ENCODE measurements around the gene NEUROD1.

Gene NEUROD1

GRCh38 chr2:181684454-181685149 is 4.3 kb upstream of the NEUROD1 start:
- TF ChIP-seq POLR2A (IDR thresholded peaks at IDR 0.05; ENCODE audit: low read length), result no peak
- no peak for TF ChIP-seq GATA1 (IDR thresholded peaks at IDR 0.05; ENCODE audit: low read depth, low read length)
- DNase-seq, result no peak

- no peak for TF ChIP-seq POLR2A (IDR thresholded peaks at IDR 0.05; ENCODE audit: low read length)
- no peak for TF ChIP-seq GATA1 (IDR thresholded peaks at IDR 0.05; ENCODE audit: low read depth, low read length)
- no peak for DNase-seq
Measured at GRCh38 chr2:181683518-181684453, 3.5 kb upstream of the NEUROD1 start.

- no peak for TF ChIP-seq GATA1 (IDR thresholded peaks at IDR 0.05; ENCODE audit: low read depth, low read length)
- TF ChIP-seq POLR2A (IDR thresholded peaks at IDR 0.05; ENCODE audit: low read length), result no peak
- no peak for DNase-seq
Measured at GRCh38 chr2:181682795-181683517, 2.6 kb upstream of the NEUROD1 start.

- DNase-seq, result no peak
- TF ChIP-seq GATA1 (IDR thresholded peaks at IDR 0.05; ENCODE audit: low read depth, low read length) (no peak), POLR2A (IDR thresholded peaks at IDR 0.05; ENCODE audit: low read length) (no peak)
Measured at GRCh38 chr2:181682026-181682789, 1.9 kb upstream of the NEUROD1 start.

- no peak for TF ChIP-seq GATA1 (IDR thresholded peaks at IDR 0.05; ENCODE audit: low read depth, low read length)
- TF ChIP-seq POLR2A (IDR thresholded peaks at IDR 0.05; ENCODE audit: low read length), result no peak
- no peak for DNase-seq
Measured at GRCh38 chr2:181680937-181681811, 857 bp upstream of the NEUROD1 start.

GRCh38 chr2:181679544-181679979 is 755 bp downstream of the NEUROD1 start:
- no peak for DNase-seq
- no peak for TF ChIP-seq GATA1 (IDR thresholded peaks at IDR 0.05; ENCODE audit: low read depth, low read length)
- no peak for TF ChIP-seq POLR2A (IDR thresholded peaks at IDR 0.05; ENCODE audit: low read length)

- TF ChIP-seq POLR2A (IDR thresholded peaks at IDR 0.05; ENCODE audit: low read length), result no peak
- TF ChIP-seq GATA1 (IDR thresholded peaks at IDR 0.05; ENCODE audit: low read depth, low read length), result no peak
- DNase-seq, result no peak
Measured at GRCh38 chr2:181678861-181679543, 1.3 kb downstream of the NEUROD1 start.

- DNase-seq, result peak; percentile 78
Measured at GRCh38 chr2:181677912-181678586, 2.3 kb downstream of the NEUROD1 start.

GRCh38 chr2:181675254-181675653 is 5.1 kb downstream of the NEUROD1 start:
- TF ChIP-seq GATA1 (IDR thresholded peaks at IDR 0.05; ENCODE audit: low read depth, low read length) (no peak), POLR2A (IDR thresholded peaks at IDR 0.05; ENCODE audit: low read length) (no peak)

More at GRCh38 chr2:181677912-181678586, 2.3 kb downstream of the NEUROD1 start:
- TF ChIP-seq GATA1 (IDR thresholded peaks at IDR 0.05; ENCODE audit: low read depth, low read length) (no peak), POLR2A (IDR thresholded peaks at IDR 0.05; ENCODE audit: low read length) (no peak)

GRCh38 chr2:181674461-181674860 is 5.9 kb downstream of the NEUROD1 start:
- TF ChIP-seq POLR2A (IDR thresholded peaks at IDR 0.05; ENCODE audit: low read length) (no peak), GATA1 (IDR thresholded peaks at IDR 0.05; ENCODE audit: low read depth, low read length) (no peak)
- DNase-seq, result no peak

More at GRCh38 chr2:181675254-181675653, 5.1 kb downstream of the NEUROD1 start:
- no peak for DNase-seq

- TF ChIP-seq POLR2A (IDR thresholded peaks at IDR 0.05; ENCODE audit: low read length) (no peak), GATA1 (IDR thresholded peaks at IDR 0.05; ENCODE audit: low read depth, low read length) (no peak)
- no peak for DNase-seq
Measured at GRCh38 chr2:181673173-181673572, 7.1 kb downstream of the NEUROD1 start.
